ENCODE results near the gene CPED1.

Gene CPED1

GRCh38 chr7:120988591-120989256 lies at the start of gene CPED1:
Gene CPED1 (plus strand): TSS chr7:120988711. CDS start chr7:120989622, 911 bp downstream.
- peak; percentile 61 for DNase-seq (ENCODE audit: low spot score)

GRCh38 chr7:120939345-120939744 lies 49.2 kb upstream of the CPED1 start:
- DNase-seq (ENCODE audit: low spot score) = no peak

GRCh38 chr7:120941064-120941463 lies 47.4 kb upstream of the CPED1 start:
- no peak for DNase-seq (ENCODE audit: low spot score)

- no peak for DNase-seq (ENCODE audit: low spot score)
These were observed 46.7 kb upstream of the CPED1 start for GRCh38 chr7:120941856-120942255.

GRCh38 chr7:120942861-120943260 lies 45.6 kb upstream of the CPED1 start:
- no peak for DNase-seq (ENCODE audit: low spot score)

- no peak for DNase-seq (ENCODE audit: low spot score)
These were observed 43.5 kb upstream of the CPED1 start for GRCh38 chr7:120944826-120945562.

GRCh38 chr7:120947980-120948379 lies 40.5 kb upstream of the CPED1 start:
- no peak for DNase-seq (ENCODE audit: low spot score)

GRCh38 chr7:120949393-120949911 lies 39.1 kb upstream of the CPED1 start:
- DNase-seq (ENCODE audit: low spot score) = no peak

GRCh38 chr7:120949998-120950538 lies 38.4 kb upstream of the CPED1 start:
- DNase-seq (ENCODE audit: low spot score) = no peak

GRCh38 chr7:120950539-120951308 lies 37.8 kb upstream of the CPED1 start, which contains the start of gene ING3:
Gene ING3 (plus strand): TSS chr7:120950777. CDS start chr7:120950897, 120 bp downstream.
- peak; percentile 99 for DNase-seq (ENCODE audit: low spot score)

- no peak for DNase-seq (ENCODE audit: low spot score)
These were observed 37.2 kb upstream of the CPED1 start for GRCh38 chr7:120951309-120951699.

- no peak for DNase-seq (ENCODE audit: low spot score)
These were observed 36.7 kb upstream of the CPED1 start for GRCh38 chr7:120951826-120952225.

- no peak for DNase-seq (ENCODE audit: low spot score)
These were observed 32.8 kb upstream of the CPED1 start for GRCh38 chr7:120955577-120956149.

GRCh38 chr7:120959929-120960484 lies 28.5 kb upstream of the CPED1 start:
- no peak for DNase-seq (ENCODE audit: low spot score)

- DNase-seq (ENCODE audit: low spot score) = no peak
These were observed 27.8 kb upstream of the CPED1 start for GRCh38 chr7:120960714-120961113.

- DNase-seq (ENCODE audit: low spot score) = no peak
These were observed 26.8 kb upstream of the CPED1 start for GRCh38 chr7:120961638-120962173.

GRCh38 chr7:120964088-120964487 lies 24.4 kb upstream of the CPED1 start:
- no peak for DNase-seq (ENCODE audit: low spot score)

- DNase-seq (ENCODE audit: low spot score) = no peak
These were observed 21.6 kb upstream of the CPED1 start for GRCh38 chr7:120966961-120967360.

- no peak for DNase-seq (ENCODE audit: low spot score)
These were observed 14.7 kb upstream of the CPED1 start for GRCh38 chr7:120973849-120974248.

GRCh38 chr7:120979765-120980499 lies 8.6 kb upstream of the CPED1 start:
- DNase-seq (ENCODE audit: low spot score) = no peak

GRCh38 chr7:120981117-120981516 lies 7.4 kb upstream of the CPED1 start:
- no peak for DNase-seq (ENCODE audit: low spot score)
